Stimulated activated CD8-positive, alpha-beta memory T cell treated with anti-CD3 and anti-CD28 coated beads, Interleukin-7, amount 100 ng/mL, for 1 hour (primary cell): ENCODE results near the gene SLC24A5.

Experiments used
- DNase-seq, 2 donors: peaks; one replicate each; pipeline ENCODE4 v3.0.0-alpha.2; 2020; ENCODE audit warnings: low read depth in 2 of 2

Gene SLC24A5

DNA sequence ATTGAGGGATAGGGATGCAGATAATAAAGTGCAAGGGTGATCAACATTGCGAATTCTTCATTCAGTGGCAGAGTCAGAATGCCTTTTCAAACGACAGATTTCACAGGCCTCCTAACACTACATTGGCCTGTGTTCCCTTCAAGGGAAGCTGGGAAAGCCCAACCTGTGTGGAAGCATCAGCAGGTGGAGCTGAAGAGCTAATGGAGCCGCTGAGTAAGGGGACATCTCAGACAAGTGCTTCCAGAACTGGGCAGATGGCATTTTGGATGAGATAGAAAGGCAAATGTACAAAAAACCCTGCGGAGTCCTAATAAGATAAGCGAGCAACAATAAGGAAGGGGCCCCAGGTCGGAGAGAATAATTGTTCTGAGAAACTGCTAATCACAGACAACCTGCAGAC, 8.5 kb upstream of the SLC24A5 start:
- DNase-seq = no peak

DNA sequence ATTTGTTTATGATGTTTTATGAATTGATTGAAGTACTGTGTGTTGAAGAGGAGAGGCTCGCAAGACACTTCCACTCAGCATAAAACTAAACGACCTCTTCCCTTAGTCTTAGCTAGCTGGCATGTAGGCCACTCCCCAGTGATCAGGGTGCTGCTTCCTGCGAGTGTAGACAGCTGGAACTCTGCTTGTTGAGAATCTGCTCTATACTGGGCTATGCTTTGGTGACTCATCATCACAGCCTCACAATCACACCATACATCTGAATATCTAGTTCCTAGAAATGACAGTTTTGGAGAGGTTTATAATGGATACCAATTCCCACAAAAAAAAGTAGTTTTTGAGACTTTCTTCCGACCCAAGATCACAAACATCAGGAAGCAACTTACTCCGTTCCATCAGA, 1.5 kb upstream of the SLC24A5 start:
- DNase-seq = no peak

DNA sequence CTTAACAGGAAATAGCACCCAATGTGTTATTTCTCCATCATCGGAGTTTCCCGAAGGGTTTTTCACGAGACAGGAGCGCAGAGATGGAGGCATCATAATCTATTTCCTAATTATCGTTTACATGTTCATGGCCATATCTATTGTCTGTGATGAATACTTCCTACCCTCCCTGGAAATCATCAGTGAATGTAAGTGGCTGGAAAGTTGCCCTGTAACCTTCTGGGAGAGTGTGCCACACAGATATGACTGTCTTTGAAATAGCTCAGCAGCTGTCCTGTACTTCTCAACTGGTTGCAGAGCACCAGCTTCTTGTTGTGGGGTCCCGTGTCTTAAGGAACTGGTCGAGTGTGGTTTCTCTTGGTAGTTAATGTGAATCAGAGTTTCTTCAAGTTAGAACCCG, 1.1 kb downstream of the SLC24A5 start:
- no peak for DNase-seq

DNA sequence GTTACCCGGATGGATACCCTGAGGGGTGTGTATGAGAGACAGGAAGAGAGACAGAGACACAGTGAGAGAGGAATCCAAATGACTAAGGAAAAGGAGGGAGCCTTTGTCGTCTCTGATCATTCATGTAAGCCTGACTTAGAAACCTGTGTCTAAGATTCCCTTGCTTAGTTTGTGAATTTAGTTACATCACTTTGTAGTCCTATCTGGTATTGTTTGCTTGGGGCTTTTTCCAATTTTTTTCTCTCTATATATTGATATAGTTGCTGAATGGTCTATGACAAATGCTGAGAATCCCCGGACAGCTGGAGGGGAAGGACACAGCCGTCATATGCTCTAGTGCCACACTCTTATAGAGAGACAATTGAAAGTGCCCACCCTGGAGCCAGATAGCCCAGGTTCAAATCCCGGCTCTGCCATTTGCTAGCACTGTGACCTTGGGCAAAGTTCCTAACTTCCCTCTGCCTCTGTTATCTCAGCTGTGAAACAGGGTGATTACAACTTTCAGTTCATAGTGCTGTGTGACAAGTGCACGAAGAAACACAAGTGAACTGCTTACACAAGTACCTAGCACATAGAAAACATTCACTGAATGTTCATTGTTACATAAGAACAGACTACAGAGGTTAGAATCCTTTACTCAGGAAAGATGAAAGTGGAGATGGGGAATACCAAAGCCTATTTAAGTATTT, 6.0 kb downstream of the SLC24A5 start:
- DNase-seq = no peak

DNA sequence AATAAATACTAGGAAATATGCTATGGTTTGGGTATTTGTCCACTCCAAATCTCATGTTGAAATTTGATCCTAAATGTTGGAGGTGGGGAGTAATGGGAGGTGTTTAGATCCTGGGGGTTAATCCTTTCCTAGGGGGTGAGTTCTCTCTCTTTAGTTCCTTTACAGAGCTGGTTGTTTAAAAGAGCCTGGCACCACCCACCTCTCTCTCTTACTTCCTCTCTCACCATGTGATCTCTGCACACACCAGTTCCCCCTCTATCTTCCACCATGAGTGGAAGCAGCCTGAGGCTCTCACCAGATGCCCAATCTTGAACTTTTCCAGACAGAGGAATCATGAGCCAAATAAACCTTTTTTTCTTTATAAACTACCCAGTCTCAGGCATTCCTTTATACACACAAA, 10.5 kb downstream of the SLC24A5 start:
- DNase-seq = no peak

DNA sequence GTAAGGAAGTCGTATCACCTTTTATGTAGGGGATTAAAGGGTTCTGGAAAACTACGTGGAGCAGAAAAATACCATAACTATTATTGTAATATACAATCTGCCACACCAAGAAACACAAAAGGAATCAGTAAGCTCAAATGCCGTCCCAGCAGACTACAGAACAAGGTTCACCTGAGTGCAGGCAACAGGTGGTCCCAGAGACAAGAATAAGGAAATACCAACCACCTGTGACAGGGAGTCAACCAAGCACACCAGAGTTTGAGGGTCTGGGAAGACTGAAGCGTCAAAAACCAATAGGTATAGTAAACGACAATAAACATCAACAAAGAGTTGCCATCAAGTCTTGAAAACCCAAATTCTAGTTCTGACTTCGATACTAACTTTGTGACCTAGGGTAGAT, 12.1 kb downstream of the SLC24A5 start:
- no peak for DNase-seq

GRCh38 chr15:48143856-48144255, 23.1 kb downstream of the SLC24A5 start:
- DNase-seq = no peak

GRCh38 chr15:48144889-48145288, 24.1 kb downstream of the SLC24A5 start:
- DNase-seq = no peak

DNA sequence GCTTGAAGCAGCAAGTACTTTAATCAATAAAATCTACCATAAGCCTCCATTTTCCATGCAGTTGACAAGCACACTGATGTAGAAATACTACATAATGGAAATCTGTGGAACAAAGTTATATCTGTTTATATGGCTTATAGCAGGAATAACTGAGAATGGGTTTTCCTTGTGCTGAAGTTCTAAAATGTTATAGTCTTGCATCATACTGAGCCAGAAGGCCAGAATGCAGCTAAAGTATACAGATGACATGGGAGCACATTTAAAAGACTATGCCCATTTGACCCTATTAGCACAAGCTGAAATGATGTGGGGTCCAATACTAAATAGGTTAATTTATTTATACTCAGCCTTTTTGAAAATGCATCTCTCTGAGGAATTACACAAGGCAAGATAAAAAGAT, 25.1 kb downstream of the SLC24A5 start:
- no peak for DNase-seq

DNA sequence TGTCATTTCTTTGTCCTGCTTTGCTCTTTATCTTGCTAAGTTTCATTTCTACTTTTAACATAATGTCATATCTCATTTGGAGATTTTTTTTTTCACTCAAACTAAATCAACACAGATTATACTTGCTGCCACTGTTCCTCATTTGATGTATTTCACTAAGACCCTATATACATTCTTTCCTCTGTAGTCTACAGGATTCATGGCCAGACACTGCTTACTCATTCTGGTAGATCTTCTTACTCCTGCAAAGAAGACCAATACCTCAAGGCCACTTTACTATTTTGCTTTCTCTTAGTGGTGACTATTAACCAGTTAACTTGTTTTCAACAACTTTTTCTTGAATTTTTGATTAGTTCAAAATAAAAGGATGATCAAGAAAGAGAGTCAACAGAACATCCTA, 26.6 kb downstream of the SLC24A5 start:
- DNase-seq = no peak

GRCh38 chr15:48149858-48150257, 29.1 kb downstream of the SLC24A5 start:
- DNase-seq = no peak

- DNase-seq = no peak
Observed at GRCh38 chr15:48153526-48153925, 32.7 kb downstream of the SLC24A5 start.

- no peak for DNase-seq
Observed at GRCh38 chr15:48168616-48169015, 47.8 kb downstream of the SLC24A5 start.

DNA sequence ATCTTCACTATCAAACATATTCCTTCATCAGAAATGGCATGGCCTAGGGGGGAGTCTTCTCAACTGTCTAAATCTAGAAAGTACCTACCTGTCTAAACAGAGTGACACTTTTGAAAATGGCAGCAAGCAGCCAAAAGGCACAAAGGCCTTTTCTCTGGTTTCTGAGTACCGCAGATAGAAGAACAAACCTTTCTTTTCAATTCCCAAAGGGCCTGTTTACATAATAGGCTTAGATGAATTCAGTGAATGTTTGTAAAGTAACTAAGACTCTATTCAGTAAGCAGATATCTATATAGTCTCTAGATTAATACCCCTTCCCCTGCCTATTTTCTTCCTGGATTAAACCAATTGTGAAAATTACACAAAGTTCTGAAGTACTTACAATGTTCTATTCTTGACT, 50.2 kb downstream of the SLC24A5 start:
- DNase-seq = no peak

- no peak for DNase-seq
Observed at GRCh38 chr15:48175126-48175525, 54.3 kb downstream of the SLC24A5 start.

DNA sequence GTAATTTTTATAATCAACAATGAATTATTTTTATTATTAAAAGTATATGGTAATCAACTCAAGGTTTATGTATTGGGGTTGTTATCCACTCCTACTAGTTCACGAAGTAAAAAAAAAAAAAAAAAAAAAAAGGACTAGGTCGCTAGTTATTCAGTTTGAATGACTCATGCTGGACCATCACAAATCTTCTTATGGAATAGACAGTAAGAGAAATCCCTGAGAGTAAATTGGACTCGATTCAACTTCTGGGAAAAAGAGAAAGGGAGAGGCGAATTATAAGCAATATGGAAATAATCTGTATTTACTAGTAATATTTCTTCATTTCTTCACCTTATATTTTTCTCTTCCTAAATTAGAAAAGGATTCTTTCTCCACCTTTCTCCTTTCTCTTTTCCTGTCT, 55.3 kb downstream of the SLC24A5 start:
- DNase-seq = no peak

- DNase-seq = no peak
Observed at GRCh38 chr15:48176957-48177356, 56.2 kb downstream of the SLC24A5 start.

GRCh38 chr15:48177383-48177765, 56.6 kb downstream of the SLC24A5 start:
- no peak for DNase-seq

- peak in 1 of 2 donors; percentile 34 for DNase-seq
Observed at GRCh38 chr15:48177766-48178647, 57.2 kb downstream of the SLC24A5 start, which contains the start of gene MYEF2. Gene MYEF2 (minus strand): TSS chr15:48178295. CDS start chr15:48178237, 58 bp downstream.

- no peak for DNase-seq
Observed at GRCh38 chr15:48178648-48178931, 57.8 kb downstream of the SLC24A5 start.

DNA sequence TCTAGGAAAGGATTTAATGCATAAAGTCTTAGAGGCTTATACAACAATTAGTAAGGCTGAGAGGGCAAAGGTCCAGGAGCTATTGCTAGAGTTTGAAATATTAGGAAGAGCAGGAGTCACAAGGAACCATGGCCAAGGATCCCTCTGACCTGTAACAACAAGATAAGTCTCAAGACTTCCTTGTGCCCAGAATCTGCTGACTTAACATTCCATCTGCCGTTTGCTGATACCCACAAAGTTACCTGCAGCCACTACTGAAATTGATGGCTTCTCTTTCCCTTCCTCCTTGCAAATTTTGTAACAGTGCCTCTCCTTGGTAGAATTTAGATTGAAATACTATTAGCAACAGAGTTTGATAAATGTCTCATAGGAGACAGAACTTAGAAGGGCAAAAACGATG, 62.0 kb downstream of the SLC24A5 start:
- no peak for DNase-seq

DNA sequence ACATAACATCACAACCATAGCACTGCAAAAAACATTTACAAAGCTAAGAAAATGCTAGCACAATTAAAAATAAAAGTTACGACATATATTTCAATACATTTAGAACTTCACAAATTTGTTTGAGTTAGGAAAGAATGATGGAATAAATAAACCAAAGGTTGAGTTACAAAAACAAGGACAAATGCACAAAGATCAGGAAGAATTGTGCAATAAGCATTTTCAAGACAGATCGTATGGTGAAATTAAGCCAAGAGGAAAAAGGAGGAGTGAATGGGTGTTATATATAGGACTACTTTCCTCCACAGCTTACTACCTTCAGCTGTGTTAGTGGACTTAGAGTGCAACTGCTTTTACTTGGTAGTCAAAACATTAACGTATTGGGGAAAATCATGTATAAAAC, 64.7 kb downstream of the SLC24A5 start:
- no peak for DNase-seq

DNA sequence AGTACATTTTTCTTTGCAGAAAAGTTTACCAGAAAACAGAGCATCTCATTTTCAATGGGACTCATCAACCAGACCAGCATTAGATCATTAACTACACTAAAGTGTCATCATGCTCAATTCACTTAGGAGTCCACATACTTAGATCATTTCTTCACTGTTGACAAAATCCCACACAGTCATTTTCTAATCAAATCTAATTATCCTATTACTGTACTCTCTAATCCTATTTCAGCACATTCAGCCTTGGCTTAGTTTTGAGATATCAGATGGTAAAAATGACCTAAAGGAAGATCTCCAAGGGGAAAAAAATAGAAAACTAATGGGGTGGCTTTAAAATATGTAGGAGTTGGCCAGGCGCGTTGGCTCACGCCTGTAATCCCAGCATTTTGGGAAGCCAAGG, 65.5 kb downstream of the SLC24A5 start:
- DNase-seq = no peak
